RWPE1 (cell line): ENCODE data around the gene FOXE3.

Source experiments
- CTCF ChIA-PET: fragments of 350-600 bp; sonication (Branson Sonifier 250); formaldehyde crosslinking; extraction: SDS; loops from one replicate; lab custom pipeline; 2021; lab: Yijun Ruan, JAX
- POLR2A ChIA-PET: fragments of 400-600 bp; formaldehyde crosslinking; extraction: SDS; loops from one replicate; lab custom pipeline; 2020; ENCODE audit warnings: antibody characterized with exemption; ENCODE audit not compliant: low non-redundant PET; lab: Yijun Ruan, JAX
- DNase-seq: peaks from one replicate; pipeline ENCODE4 v3.0.0; 2012; ENCODE audit warnings: low spot score
- H3K27ac ChIP-seq: fragments of 450-650 bp; 2 replicates; pipeline ENCODE4 v1.5.1; 2017
- CTCF ChIP-seq: fragments of 450-650 bp; conservative IDR thresholded peaks from 2 replicates; pipeline ENCODE4 v1.5.1; 2017; ENCODE audit warnings: low read depth, mild to moderate bottlenecking

FOXE3 gene

GRCh38 chr1:47442842-47443529, 26.9 kb downstream of the FOXE3 start:
- CTCF ChIA-PET = interaction anchor here (0.7 to 0.9 kb wide), 2 partner anchors 11 to 234 kb away, joined by 3 read pairs; no protein-coding TSS in a partner anchor
- POLR2A ChIA-PET = no interaction called here

GRCh38 chr1:47443530-47444296, 27.6 kb downstream of the FOXE3 start:
- DNase-seq = no peak
- no peak for TF ChIP-seq CTCF
- CTCF ChIA-PET = no interaction called here
- H3K27ac ChIP-seq = no peak overlapping the region
- POLR2A ChIA-PET = no interaction called here

More at GRCh38 chr1:47442842-47443529, 26.9 kb downstream of the FOXE3 start:
- H3K27ac ChIP-seq = no peak overlapping the region
- no peak for TF ChIP-seq CTCF
- DNase-seq = no peak

- ChIA-PET CTCF (no interaction called here), POLR2A (no interaction called here)
- H3K27ac ChIP-seq = no peak overlapping the region
- TF ChIP-seq CTCF = no peak
- DNase-seq = no peak
These were observed 28.1 kb downstream of the FOXE3 start for GRCh38 chr1:47444297-47444561.

GRCh38 chr1:47444562-47445465, 28.7 kb downstream of the FOXE3 start:
- CTCF ChIA-PET = no interaction called here

GRCh38 chr1:47445823-47446550, 29.9 kb downstream of the FOXE3 start:
- POLR2A ChIA-PET = no interaction called here

More at GRCh38 chr1:47444562-47445465, 28.7 kb downstream of the FOXE3 start:
- DNase-seq = peak; percentile 18
- POLR2A ChIA-PET = no interaction called here
- no peak for TF ChIP-seq CTCF
- no peak overlapping the region for H3K27ac ChIP-seq

More at GRCh38 chr1:47445823-47446550, 29.9 kb downstream of the FOXE3 start:
- CTCF ChIA-PET = no interaction called here
- no peak for TF ChIP-seq CTCF
- H3K27ac ChIP-seq = no peak overlapping the region
- no peak for DNase-seq
